HG02759 (cell line): ENCODE measurements around the gene P2RY14.

Experiments
- ATAC-seq: cut with Tn5 transposase; IDR thresholded peaks from one replicate; pipeline ENCODE4 v1.9.1; 2021; ENCODE audit warnings: mild to moderate bottlenecking, moderate library complexity; ENCODE audit not compliant: unreplicated experiment

The P2RY14 gene

DNA sequence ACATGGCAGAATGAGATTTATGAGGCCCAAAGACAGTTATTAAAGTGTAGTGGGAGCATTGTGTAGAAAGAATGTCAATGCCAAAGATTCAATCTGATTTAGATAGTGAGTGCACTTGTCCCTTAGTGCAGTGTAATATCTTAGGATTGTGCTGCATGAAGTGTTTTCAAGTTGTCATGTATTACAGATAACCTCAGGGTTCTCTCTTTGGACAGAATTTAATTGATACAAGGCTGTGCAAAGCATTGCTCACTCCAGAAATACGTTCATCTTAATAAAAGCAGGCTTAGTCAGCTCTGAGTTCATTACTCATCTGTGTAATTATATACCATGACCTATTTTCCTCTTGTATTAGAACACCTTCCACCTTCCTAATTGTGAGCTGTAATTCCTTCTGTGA lies 59.3 kb downstream of the P2RY14 start:
- no peak for ATAC-seq

- no peak for ATAC-seq
Observed at GRCh38 chr3:151218136-151218535, 60.2 kb downstream of the P2RY14 start.

DNA sequence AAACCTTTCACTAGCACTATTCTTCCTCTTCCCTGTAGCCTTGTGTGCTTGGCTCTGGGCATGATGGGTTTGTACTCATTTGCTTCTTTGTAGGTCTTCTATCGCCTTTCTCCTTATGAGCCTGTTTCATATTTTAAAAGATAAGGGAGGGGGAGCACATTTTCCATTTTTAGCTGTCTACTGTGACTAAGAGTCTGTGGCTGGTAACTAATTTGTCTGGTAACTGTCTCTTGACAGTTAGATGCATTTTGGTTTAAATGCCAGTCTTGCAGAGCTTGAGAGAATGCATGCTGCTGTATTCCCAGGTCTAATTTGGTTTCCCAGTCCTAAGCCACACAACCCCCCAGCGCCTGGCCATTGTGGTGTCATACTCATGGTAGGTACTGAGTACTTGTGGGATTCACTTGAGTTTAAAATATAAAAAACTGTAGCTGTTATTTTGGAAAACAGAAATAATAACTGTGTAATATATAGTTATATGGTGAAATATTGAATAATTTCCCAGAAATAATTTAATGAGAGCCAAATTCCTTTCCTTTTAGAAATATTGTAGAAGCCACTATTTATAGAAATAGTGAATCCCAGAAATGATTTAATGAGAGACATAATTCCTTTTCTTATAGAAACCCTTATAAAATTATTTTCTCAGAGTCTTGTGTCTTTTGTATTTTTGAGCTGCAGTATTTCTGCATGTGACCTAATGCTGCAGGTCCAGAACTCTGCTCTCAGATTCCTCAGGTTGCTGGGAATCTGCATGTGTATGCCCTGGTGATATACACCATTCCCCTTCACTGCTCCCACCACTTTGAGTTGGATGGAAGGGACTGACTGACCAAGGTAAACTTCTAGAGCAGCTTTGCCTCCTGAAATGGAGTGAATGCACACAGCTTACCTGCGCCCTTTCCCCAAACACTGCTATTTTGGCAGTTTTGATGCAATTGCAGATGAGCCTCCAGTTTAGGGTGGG lies 61.4 kb downstream of the P2RY14 start:
- ATAC-seq, result no peak

DNA sequence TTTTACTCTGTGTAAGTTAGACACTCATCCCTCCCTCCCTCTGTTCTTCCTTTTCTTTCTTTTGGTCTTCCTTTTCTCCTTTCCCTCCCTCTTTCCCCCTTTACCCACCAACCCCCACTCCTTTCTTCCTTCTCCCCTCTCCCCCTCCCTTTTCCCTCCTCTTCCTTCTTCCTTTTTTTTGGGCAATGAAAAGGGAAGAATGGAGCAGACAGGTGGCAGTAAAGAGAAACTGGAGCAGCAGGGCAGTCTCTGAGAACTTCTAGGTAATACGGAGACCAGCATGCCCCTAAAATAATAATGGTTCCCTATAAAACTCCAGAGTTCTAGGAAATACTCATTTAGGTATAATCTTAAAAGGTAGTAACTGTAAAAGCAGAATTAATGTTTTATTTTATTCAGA lies 63.9 kb downstream of the P2RY14 start:
- no peak for ATAC-seq

DNA sequence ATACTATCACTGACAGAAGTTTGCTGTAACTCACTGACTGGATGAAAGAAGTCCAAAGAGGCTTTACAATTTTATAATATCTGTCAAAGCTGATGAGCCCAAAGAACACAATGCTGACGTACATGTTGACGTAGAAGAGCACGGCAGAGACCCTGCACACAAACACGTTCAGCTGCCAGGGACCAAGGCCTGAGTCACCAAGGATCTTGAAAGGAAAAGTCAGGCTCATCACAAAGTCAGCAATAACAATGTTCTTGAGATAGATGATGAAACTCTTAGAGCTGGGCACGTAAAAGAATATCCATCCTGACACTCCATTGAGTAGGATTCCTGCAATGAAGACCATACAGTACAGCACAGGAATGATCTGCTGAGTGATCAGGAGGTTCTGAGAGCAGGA lies 64.5 kb downstream of the P2RY14 start:
- no peak for ATAC-seq

GRCh38 chr3:151213151-151213550 lies 65.2 kb downstream of the P2RY14 start:
- ATAC-seq, result no peak

GRCh38 chr3:151210676-151211381 lies 67.5 kb downstream of the P2RY14 start:
- ATAC-seq, result peak; percentile 74

DNA sequence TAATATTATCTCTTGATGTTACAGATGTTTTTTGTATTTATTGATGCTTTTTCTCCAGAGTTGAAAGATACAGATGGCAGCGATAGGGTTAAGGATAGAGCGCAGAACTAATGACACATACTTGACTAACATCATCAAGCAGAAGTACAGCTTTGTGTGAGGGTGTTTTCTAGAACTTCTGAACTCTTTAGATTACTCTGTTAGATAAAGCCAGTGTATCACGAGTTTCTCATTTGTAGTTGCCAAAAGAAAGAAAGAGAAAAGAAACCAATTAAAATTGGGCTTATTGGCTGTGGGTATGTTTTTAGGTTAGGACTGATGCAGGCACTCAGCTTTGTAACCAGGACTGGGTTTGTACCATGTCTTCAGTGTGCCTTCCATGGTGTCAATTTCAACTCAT lies 68.7 kb downstream of the P2RY14 start:
- no peak for ATAC-seq

DNA sequence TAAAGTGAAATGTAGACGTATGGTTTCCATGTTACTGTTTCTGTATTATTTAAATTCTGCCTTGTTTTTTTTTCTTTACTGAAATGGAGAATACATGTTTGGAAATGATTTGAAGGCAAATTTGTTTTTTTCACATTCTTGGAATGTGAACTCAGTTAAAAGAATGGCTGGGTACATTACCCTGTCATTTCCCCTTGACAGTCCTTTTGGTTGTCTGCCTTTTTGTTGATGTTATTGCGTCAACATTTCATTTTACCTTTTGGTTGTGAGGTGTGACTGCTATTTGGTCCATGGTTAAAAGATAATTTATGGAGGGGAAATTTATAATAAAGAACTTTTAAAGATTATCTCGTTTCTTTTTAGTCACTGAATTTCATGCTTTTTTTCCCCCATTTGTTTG lies 72.1 kb downstream of the P2RY14 start:
- ATAC-seq, result no peak

- no peak for ATAC-seq
Observed at GRCh38 chr3:151205482-151205881, 72.9 kb downstream of the P2RY14 start.

DNA sequence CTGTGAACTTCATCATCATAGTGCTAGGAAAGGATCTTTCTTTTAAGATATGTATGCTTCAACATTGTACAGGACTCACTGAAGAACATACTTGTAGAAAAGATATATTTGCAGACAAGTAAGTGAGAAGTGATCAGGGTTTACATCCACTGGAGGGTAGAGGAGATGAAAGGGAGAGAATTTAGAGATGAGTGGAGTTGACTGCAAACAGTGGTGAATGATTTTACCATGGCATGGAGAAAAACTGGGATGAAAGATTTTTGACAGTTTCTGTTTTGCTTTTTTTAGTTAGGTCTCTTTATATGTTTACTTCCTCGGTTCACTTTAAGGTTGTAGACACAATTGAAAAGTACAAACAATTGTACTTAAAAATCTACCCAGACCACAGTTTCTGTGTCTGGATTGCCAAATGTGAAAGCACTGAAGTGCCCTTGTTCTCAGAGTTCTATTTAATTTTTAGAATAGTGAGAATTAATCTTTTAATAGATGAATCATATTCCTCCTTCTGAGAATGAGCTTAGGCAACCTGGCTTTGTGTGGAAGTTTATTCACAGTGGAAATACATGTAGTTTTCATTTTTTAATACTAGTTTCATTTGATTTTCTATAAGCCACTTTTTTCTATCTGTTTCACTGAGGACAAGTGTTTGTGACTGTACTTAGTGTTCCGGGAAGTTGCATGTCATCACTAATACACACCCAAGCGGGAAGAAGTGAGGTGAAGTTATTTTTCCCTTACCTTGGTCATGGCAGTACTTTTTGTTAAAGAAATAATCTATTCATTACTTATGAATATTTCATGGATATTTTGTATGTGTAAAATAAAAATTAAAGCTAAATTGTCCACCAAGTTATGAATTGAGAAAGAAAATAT lies 73.6 kb downstream of the P2RY14 start:
- ATAC-seq, result no peak

DNA sequence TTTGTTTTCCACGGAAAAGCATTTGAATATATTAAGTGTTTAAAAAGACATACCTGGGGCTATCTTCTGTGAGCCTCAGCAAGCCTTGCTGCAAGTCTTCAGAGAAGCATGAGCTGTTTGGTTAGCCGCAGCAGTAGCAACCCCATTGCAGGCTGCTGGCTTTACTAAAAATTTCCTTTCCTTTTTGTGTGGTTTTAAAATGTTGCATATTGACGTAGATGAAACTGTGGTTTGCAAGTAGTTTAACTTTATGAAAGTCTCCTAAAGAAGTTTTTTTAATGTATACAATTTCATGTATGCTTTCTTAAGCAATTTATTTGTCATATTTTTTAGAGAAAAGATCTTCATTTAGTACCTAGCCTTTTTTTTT lies 75.3 kb downstream of the P2RY14 start, which contains the start of gene GPR171:
Gene GPR171 (minus strand): TSS at position 166 of the 370 bp plus-strand sequence. CDS start 3,830 bp downstream, outside the sequence.
- peak; percentile 92 for ATAC-seq

- ATAC-seq, result no peak
Observed at GRCh38 chr3:151201051-151201730, 77.2 kb downstream of the P2RY14 start.

DNA sequence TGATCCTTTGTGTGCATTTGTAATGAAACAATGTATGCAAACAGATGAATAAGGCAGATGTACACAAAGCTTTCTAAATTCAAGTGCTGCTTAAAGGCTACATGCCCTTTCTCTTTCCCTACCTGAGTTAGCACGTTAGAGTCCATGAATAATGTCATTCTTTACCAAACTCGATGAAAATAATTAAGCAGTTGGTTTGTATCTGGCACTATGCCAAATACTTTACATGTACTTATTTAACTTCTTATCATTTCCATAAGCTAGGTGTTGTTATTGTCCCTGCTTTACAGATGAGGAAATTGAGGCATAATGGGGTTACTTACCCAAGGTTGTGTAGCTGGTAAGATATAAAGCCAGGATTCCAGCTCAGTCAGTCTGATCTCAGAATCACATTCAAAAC lies 77.8 kb downstream of the P2RY14 start:
- no peak for ATAC-seq

- ATAC-seq, result no peak
Observed at GRCh38 chr3:151199554-151200438, 78.5 kb downstream of the P2RY14 start.

DNA sequence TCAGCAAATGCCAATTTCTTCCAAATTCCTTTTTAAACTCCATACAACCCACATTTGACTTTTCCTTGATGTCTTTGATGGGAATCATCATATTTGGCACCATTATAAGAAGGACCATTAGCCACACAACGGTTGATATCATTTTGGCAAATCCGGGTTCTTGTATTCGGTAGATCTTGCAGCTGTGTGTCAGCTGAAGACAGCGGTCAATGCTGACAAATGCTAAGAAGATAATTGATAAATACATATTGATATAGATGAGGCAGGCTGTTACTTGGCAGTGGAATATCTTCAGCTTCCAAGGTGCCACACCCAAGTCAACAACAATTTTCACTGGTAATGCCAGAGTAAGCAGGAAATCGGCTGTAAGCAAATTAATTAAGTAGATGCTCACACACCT lies 79.5 kb downstream of the P2RY14 start:
- ATAC-seq, result no peak

DNA sequence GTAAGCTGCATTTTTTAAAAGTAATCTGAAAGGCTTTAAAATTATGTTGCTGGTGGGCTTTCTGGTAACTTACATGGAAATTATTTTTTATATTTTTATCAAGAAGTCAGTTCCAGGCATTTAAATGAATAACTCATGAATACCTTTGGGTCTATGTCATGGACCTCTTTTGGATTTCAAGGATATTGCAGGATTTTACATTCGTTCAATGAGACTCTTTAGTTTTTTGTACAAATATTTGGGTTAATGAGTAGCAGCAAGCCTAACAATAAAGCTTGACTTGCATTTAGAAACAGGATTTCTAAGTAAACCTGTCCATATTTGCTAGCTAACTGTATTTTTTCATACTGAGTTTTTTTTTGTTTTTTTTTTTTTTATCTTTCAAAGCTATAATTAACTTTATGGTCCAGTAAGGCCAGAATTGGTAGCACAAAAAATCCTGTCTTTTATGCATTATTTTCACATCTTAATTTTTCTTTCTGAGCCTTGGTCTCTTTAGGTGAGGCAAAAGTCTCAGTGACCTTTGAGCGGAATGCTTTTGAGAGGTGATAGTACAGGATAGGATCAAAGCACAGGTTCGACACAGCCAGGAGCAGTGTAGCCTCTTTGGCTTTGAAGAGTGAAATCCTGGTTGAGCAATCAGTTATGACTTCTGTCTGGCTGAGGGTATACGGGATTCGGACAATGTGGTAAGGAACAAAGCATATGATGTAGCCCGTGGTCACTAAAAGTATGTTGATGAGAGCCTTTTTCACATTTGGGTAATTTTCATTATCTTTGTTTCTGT lies 80.2 kb downstream of the P2RY14 start:
- ATAC-seq, result no peak

DNA sequence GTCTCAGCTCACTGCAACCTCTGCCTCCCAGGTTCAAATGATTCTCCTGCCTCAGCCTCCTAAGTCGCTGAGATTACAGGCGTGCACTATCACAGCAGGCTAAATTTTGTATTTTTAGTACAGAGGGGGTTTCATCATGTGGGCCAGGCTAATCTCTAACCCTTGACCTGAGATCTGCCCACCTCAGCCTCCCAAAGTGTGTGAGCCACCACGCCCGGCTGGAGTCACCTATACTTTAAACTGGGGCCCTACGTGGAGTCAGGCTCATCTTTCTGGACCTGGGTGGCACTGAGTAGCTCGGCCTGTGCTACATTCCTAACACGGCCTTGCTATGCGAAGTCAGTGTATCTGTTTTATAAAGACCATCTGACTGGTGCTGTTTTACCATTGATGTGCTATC lies 81.1 kb downstream of the P2RY14 start:
- no peak for ATAC-seq

DNA sequence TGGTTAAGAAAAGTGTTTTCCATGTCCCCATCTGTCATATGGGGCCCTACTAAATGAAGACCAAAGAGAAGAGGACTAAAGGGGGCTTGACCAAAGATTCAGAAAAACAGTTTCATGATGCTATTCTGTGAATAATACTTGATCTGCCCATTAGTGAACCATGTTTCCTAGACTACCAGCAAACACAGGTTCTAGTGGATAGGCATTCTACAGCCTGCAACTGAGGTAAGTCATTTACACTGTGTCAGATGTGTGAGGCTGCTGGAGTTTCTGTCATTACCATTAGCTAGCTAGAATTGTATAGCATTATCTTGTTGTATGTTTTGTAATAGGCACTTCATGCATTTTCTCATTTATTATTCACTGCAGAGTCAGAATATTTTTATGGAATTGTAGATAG lies 81.9 kb downstream of the P2RY14 start:
- ATAC-seq, result no peak
